Stimulated activated CD8-positive, alpha-beta memory T cell treated with anti-CD3 and anti-CD28 coated beads, Interleukin-7, amount 100 ng/mL, for 48 hours (primary cell): Measurements from ENCODE around the gene ABCD1.
"Not testable (repeated sequence)": the region's sequence is repeated elsewhere in the genome, so short reads cannot be mapped to it uniquely, and the experiment has no call there.

Experiments
- DNase-seq, 2 donors: peaks; one replicate each; pipeline ENCODE4 v3.0.0-alpha.2; 2020; ENCODE audit warnings: low read depth in 1 of 2; ENCODE audit errors: extremely low read depth in 1 of 2

ABCD1 gene

DNA sequence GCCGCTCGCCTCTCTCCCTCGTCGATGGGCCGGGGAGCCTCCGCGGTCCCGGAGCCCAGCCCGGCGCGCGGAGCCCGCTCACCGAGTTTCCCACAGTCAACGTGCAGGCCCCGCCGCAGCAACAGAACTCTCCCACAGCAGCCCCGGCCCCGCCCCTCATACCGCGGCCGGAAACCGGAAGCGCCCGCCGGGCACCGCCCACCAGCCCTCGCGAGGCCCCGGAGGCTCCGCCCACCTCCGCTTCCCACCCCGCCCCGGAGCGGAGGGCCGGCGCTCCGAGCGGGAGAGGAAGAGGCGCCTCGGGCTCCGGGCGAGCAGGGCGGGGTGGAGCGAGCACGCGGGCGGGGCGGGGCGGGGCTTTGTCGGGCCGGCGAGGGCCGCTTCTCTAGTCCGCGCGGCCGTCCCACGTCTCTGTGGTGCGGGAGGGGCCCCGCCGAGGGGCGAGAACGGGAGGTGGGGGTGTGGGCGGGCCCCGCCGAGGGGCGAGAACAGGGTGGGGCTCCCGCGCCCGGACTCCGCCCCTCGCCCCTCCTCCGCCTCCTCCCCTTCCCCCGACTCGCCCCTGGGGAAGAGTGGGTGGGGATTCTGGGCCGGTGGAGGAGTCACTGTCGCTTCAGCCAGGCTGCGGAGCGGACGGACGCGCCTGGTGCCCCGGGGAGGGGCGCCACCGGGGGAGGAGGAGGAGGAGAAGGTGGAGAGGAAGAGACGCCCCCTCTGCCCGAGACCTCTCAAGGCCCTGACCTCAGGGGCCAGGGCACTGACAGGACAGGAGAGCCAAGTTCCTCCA, at the start of gene ABCD1, which contains the start of gene BCAP31:
TSS of gene ABCD1 (plus strand) at position 605 of the 787 bp plus-strand sequence. CDS start 411 bp downstream, outside the sequence.
TSS of gene BCAP31 (minus strand) at position 136 of the 787 bp plus-strand sequence. CDS start 1,143 bp downstream, outside the sequence.
- peak; percentile 75 to 76 for DNase-seq

DNA sequence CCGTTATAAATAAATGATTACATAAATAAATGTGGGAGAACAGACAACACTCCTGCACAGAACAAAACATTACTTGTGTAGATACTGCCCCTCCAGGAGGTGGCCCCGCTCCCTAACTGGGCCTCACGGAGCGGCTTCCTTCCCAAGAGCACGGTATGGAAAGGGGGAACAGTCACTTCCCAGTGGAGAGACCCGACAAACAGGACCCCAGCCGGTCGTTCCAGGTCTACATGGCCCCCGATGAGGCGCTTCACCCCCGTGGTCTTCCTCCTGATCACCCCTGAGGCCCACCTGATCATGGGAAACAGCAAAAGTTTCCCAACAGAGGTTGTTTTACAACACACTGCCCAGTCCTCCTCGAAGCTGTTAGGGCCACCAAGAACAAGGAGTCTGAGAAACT, 43.5 kb upstream of the ABCD1 start:
- no peak for DNase-seq

DNA sequence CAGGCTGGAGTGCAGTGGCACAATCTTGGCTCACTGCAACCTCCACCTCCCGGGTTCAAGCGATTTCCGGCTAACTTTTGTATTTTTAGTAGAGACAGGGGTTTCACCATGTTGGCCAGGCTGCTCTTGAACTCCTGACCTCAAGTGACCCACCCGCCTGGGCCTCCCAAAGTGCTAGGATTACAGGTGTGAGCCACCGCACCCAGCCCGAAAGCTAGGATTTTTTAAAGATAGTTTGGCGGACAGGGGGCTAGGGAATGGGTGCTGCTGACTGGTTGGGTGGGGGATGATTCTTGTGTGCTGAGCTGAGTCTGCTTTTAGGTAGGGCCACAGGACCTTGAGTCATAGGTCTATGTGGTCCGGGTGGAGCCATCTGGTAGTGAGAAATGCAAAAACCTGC, 41.2 kb upstream of the ABCD1 start:
- not testable (repeated sequence) for DNase-seq

DNA sequence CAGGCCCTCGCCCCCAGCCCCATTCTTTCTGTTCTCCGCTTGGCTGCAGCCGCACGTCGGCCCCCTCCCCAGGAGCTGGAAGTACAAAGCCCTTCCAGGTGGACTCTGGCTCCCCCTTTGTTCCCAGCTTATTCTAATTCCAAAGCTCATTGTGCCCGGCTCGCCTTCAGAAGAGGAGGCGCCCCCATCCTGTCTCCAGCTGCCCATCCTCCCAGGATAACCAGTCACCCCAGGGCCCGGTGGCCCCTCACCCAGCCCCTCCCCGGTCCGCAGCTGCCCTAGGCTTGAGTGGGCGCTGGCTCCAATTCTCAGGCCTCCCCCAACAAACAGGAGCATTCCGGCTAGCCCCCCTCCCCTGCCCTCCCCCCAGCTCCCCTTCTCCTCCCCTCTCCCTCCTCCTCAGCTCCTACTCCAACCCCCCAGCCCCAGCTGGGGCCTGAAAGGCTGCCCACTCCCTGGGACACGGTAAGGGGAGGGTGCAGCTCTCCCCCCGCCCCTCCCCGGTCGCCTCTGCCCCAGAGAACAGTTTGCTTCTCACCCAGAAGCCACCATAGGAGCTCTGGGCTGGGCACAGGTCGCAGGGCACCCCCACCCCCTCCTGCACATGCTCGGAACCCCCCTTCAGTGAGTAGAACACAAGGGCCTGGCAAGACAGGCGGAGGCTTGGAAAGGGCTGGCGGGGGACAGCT, 40.0 kb upstream of the ABCD1 start:
- DNase-seq: no peak

DNA sequence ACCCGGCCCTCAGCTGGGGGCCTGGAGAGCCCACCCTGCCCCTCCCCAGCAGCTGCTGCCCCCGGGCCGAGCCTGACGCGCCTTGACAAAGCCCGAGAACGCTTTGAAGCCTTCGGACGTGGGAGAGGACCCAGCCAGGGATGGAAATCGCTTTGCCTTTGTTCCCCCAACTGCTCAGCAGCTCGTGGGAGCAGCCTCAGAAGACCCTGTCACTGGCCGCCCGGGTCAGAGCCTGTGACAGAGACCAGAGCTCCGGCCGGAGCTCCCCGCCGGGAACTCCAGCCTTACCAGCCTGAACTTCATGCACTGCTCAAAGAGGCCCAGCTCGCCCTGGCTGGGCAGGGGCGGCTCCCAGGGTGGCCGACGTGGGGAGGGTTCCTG, 39.5 kb upstream of the ABCD1 start:
- no peak for DNase-seq

DNA sequence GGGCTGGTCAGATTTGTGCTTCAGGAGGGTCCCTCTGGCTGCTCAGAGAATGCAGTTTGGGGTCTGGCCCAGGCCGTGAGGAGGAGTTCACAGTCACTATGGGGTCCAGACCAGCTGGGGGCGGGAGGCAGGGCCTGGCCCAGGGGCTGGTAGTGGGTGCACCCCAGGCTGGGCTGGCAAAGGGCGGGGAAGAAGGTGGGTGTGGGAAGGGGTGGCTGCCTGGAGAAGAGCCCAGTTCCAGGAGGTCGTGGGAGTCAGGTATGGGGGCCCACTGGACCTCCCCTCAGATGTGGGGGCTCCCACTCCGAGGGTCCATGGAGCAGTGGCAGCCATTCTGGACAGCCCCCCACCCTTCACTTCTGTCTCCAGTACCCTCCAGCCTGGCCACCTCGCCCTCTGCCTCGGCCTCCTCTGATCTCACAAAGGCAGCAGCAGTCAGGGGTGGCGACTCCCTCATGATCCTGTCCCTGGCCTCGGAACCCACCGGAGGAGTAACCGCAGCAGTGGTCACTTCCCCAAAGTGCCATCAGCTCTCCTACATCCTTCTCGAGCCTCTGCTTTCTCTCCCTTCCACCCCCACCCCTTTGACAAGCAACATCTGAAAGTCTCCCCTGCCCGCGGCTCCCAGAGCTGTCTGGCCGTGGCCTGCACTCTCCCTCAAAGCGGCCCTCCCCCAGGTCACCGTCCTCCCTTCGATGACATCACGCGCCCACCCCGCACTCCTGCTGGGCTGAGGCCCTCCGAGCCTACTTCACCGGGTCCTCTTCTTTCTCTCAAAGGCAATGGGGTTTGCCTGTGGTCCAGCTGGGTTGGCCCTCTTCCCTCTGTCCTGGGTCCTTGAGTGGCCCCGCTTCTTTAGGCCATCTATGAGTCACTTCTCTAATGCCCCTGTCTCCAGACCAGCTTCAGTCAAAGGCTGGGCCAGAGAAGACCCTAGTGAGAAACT, 38.6 kb upstream of the ABCD1 start:
- DNase-seq: no peak

DNA sequence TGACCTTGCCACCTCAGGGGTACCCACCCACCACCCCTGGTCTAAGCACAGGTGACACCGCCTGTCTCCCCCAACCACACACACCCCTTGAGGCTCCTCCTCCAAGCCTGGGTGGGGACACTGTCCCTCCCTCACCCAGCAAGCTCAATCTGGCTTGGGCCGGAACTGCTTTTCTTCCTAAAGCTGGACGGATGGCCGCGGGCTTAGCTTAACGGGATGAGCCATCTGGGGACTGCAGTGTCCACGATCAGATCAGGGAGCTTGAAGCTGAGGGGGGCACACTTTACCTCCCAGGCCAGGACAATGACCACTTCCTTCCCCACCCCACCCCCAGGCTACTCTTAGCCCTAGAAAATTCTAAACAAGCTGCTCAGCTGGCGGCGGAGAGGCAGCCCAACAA, 37.9 kb upstream of the ABCD1 start:
- DNase-seq: no peak

DNA sequence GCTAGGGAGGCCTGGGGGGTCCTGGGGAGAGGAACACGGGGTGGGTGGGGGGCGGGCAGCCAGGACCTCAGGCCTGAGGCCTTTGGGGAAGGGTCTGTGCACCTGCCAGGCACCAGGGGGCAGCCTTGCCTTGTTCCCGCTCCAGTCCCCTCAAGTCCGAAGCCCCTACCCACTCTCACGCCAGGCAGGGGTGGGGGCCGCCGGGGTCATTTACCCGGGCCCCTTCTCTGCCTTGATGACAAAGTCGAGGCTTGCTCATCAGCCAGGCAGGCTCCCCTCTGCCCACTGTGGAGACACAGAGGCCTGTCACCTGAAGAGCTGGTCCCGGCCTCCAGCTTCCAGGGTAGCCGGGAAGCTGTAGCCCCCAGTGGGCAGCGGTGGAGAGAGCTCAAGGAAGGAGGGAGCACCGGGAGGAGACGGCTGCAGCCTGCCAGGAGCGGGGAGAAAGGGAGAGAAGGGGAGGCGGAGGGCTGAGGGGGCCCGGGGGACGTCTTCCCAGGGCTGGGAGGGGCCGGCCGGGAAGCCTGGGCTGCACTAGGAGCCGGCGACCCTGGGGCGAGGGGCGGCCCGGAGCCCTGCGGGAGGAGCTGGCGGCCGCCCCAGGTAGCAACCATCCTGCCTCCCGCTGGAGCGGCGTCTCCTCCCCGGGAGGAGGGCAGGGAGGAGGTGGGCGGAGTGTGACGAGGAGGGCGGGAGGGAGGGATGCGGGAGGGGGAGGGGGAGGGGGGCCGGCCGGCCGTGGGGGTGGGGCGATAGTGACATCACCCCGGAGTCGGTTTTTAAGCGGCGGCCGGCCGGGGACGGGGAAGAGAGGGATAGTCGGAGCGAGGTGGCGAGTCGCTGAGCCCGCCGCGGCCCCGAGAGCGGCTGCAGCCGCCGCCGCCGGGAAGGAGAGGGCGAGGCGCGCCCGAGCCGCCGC, 37.3 kb upstream of the ABCD1 start, which contains the start of gene SLC6A8:
TSS of gene SLC6A8 (plus strand) at position 806 of the 919 bp plus-strand sequence. CDS start 649 bp downstream, outside the sequence.
- peak in 1 of 2 donors; percentile 8 for DNase-seq

DNA sequence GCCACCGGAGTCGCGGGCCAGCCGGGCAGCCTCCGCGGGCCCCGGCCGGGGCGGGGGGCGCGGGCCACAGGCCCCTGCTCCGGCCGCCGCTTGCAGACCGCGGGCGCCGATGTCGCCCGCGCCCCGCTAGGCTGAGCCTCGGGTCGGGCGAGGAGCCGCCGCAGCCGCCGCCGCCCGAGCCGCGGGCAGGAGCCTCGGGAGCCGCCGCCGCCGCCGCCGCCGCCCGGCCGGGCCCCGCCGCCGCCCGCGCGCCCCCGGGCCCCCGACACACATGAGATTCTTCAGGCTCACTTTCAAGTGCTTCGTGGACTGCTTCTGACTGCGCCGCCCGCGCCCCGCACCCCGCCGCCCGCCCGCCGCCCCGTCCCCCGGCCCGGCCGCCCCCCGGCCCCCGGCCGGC, 36.6 kb upstream of the ABCD1 start:
- no peak for DNase-seq

DNA sequence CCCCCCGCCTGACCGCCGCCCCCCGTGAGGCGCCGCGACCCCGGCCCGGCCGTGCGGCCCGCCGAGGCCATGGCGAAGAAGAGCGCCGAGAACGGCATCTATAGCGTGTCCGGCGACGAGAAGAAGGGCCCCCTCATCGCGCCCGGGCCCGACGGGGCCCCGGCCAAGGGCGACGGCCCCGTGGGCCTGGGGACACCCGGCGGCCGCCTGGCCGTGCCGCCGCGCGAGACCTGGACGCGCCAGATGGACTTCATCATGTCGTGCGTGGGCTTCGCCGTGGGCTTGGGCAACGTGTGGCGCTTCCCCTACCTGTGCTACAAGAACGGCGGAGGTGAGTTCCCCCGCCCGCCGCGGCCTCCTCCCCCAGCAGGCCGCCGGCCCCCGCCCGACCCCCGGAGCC, 36.1 kb upstream of the ABCD1 start:
- no peak for DNase-seq

DNA sequence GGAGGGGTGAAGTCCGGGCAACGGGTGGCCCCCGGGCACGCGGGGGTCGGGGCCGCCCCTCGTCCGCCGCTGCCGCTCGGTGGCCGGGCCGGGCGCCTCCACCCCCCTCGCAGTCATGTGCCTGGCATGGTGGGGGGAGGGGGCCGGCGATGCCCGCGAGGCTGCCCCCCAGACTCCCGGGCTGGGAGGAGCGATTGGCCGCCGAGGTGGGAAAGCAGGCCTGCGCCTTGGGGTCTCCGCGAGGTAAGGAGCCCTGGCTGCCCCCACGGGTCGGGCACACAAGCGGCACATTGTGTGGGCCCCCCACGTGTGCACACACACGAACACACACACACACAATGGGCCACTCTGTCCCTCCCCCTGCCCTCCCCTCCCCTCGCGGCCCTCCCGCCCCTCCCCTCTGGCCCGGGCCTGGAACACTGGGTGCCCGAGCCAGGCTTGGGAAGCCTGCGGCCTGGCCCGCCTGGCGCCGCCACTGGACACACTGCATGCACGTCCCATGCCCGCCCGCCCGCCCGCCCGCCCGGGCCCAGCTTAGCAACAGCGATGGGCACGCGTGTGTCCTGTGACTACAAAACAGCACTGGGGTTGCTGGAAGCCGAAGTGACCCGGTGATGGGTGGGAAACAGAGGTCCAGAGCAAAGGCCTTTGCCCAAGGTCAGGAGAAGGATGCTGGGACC, 35.6 kb upstream of the ABCD1 start:
- no peak for DNase-seq

DNA sequence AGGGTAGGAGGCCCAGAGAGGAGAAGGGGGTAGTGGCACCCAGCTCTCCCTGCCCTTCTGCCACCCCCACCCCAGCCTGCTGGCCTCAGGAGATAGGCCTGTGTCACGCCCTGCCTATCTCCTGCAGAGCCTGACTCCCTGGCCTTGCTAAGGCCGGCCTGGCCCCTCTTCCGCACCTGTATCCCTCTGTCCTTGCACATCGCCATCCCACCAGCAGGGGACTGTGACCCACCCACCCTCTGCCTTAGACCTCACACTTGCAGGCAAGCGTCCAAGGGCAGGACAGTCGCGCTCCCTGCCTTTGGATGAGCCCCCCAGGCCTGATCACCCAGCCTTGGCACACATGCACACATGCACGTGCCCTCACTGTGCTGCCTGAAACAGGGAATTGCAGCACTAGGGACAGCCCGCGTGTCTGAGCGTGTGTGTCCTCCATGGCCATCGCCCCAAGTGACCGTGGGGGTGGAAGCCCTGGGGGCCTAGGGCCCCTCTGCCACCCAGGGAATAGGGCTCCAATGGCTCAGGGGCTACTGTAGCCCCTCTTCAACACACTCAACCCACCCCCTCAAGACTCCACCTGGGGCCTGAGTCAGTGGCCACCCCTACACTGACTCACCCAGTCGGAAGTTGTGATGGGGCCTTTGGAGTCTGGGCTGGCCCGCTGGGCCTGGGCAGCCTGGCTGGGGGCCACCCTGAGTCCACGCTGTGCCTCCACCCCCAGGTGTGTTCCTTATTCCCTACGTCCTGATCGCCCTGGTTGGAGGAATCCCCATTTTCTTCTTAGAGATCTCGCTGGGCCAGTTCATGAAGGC, 34.8 kb upstream of the ABCD1 start:
- DNase-seq: no peak

DNA sequence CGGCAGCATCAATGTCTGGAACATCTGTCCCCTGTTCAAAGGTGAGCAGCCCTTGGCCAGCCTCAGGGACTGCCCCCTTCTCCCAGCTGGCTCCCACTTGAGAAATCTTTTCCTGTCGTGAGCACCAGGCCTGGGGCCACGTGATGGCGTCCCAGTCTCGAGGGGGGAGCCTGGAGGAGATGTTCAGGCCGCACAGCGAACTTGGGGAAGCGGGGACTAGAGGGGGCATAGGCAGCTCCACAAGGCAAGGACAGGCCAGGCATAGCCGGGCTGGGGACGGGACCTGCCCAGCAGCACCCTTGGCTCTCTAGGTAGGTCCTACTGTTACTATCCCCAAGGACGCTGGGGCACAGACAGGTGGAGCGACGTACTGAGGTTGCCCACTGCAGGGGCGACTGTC, 34.2 kb upstream of the ABCD1 start:
- no peak for DNase-seq

DNA sequence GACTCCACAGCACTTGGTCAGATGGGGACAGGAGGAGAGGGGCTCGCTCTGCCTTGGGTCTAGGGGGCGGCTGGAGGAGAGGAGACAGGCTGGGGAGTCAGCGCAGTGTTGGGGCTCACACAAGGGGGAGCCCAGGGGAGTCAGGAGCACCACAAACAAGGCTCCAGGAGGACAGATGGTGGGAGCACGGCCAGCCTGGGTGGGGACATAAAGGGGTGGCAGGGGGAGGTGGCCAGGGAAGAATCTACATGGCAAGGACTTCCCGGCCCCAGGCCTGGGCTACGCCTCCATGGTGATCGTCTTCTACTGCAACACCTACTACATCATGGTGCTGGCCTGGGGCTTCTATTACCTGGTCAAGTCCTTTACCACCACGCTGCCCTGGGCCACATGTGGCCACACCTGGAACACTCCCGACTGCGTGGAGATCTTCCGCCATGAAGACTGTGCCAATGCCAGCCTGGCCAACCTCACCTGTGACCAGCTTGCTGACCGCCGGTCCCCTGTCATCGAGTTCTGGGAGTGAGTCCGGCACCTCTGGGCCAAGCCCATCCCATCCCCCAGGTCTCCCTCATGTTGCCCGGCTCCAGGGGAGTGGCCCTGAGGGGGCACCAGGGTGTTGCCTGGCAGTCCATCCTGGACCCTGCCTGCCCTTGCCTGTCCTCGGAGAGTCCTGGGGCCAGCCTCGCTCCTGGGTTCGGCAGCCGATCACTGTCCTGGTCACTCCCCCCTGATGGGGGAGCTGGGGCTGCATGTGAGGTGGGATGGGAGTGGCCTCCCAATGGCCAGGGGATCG, 33.4 kb upstream of the ABCD1 start:
- not testable (repeated sequence) for DNase-seq

DNA sequence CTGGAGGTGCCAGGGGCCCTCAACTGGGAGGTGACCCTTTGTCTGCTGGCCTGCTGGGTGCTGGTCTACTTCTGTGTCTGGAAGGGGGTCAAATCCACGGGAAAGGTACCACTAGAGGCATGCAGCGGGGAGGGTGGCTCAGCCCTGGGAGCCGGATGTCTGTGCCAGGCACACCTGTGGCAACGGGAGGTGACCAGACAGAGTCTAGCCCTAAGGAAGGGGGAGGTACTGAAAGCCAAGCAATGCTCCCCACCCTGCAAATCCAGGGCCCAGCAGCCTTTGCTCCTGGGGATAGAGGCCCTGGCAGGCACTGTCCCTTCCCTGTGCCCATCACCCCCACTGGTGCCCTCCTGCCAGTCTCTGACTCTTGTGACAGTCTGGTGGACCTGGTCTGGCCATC, 32.7 kb upstream of the ABCD1 start:
- DNase-seq: no peak

DNA sequence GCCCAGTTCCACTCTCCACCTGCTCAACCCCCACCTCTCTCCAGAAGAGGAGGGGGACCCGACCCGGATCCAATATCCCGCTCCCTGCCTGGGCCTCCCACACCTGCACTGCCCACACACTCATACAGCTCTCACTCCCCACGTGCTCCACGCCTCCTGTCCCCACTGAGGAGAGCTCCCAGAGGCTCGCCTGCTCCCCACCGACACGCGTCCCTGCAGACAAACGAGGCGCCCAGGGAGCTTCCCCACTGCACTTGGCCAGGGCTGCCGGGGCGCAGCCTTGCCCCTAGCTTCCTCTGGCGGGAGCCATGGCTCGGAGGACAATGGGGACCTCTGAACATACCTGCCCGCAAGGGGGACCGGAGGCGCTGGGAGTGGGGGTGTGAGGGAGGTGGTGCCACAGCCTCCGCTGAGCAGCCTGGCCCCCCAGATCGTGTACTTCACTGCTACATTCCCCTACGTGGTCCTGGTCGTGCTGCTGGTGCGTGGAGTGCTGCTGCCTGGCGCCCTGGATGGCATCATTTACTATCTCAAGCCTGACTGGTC, 32.0 kb upstream of the ABCD1 start:
- no peak for DNase-seq
